HT1080 (cell line): ENCODE data around the gene SHISAL1. TPM values are rescaled to one million over a fixed set of nuclear protein-coding genes. Genes with fewer than 3 reads are reported as not detected.

Source experiments
- DNase-seq: peaks from one replicate; pipeline ENCODE4 v3.0.0-alpha.2; 2015; ENCODE audit warnings: low read depth
- total RNA-seq: library from RNA; depleted of rRNA; stranded (reverse); fragments of >200 nt; shearing (Covaris generic); gene quantifications from 2 replicates; pipeline ENCODE4 v1.2.3, GENCODE V29; 2014

Gene SHISAL1
- total RNA-seq, 1 experiment from 2014 or later: 2.1 TPM

DNA sequence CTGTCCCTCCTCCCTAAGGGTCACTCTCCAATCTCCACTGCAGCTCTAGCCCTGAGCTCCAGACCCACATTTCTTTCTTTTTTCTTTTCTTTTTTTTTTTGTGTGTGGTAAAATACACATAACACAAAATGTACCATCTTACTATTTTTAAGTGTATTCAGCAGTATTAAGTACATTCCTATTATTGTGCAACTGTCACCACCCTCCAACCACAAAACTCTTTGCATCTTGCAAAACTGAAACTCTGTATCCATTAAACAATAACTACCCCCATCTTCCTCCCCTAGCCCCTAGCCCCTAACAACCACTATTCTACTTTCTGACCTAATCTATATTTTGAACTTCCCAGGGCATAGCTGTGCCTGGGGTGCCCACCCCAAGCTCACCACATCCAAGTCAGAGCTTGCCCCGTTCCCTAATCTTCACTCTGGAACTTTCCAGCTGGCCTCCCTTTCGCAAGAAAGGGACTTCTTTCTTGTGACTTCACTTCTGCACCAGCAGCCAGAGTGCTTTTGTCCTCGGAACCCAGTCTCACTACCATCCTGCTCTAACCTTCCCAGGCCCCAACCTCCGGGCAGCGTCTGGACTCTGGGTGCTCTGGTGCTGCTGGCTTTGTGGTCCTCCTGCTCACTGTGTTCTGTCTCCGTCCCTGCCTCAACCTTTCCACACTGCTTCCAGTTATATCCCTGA lies 101.3 kb downstream of the SHISAL1 start:
- DNase-seq: no peak

DNA sequence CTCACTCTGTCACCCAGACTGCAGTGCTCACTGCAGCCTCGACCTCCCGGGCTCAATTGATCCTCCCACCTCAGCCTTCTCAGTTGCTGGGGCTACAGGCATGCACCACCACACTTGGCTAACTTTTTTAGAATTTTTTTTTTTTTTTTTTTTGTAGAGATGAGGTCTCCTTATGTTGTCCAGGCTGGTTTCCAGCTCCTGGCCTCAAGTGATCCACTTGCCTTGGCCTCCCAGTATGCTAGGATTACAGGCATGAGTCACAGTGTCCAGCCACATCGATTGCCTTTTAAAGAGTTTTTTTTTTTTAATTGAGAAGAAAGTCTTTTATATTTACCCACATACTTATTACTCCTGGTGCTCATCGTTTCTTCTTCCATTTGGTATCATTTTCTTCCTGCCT lies 102.0 kb downstream of the SHISAL1 start:
- no peak for DNase-seq

DNA sequence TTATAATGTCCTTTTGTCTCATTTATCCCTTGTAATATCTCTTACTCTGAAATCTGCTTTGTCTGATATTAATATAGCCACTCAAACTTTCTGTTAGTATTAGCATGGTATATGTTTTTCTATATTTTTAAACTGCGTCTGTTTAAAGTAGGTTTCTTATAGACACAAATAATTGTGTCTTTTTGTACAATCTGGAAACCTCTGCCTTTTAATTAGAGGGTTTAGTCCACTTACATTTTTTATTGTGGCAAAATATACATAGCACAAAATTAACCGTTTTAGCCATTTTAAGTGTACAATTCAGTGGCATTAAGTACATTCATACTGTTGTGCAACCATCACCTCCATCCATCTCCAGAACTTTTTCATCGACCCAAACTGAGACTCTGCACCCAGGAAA lies 103.4 kb downstream of the SHISAL1 start:
- DNase-seq: no peak

DNA sequence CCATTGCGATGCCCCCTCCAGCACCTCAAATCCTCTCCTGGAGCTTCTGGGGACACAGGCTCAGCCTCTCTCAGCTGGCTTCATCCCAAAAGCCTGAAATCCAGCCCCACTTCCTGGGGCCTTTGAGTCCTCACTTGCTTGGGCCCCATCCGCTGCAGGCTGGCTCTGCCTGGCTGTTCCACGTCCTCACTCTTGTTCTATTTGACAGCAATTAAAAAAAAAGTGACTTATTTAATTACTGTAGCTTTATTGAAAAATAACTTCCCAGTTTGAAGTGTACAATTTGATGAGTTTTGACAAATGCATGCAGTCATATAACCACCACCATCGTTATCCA lies 104.8 kb downstream of the SHISAL1 start:
- DNase-seq: no peak

DNA sequence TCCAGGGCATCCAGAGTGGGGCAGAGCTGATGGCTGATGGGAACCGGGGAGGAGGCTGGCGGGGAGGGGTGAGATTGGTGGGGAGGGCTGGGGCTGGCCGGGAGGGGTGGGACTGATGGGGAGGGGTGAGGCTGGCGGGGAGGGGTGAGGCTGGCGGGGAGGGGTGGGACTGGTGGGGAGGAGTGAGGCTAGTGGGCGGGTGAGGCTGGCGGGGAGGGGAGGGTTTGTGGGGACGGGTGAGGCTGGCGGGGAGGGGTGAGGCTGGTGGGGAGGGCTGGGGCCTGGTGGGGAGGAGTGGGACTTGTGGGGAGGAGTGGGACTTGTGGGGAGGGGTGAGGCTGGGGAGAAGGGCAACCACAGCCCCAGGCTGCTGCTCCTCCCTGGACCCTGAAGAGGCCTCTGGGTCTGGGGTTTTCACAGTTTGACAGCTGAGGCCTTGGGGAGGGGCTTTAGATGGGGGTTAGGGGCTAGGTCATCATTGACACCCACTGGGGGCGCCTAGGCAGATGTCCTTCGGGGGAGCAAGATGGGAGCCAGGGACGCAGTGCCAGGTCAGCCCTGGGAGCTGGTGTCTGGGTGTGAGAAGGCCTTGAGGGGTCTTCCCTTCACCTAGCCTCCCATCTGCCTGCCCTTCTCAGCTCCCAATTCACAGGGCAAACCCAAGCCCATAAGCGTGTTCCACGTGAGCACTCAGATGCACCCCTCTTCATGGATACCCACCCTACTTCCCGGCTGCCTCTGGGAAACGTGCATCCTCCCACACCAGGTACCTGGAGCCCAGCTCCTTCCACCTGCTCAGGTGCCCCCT lies 105.4 kb downstream of the SHISAL1 start:
- no peak for DNase-seq

DNA sequence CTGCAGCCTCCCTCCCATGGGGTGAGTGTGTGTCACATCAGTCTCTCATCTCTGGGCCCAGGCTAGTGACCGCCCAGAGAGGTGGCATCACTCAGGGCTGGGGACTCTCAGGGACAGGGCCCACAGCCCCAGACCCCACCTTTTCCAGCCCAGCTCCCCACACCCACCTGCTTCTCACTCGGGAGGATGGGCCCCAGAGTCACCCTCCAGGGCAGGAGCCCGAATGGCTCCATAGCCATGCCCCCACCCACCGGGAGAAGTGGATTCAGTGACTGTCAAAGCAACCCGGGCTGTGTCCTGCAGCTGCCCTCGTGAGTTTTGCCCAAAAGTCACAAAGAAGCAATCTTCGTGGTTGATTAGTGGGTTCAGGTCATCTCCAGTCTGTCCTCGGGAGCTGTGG lies 106.1 kb downstream of the SHISAL1 start:
- DNase-seq: no peak

DNA sequence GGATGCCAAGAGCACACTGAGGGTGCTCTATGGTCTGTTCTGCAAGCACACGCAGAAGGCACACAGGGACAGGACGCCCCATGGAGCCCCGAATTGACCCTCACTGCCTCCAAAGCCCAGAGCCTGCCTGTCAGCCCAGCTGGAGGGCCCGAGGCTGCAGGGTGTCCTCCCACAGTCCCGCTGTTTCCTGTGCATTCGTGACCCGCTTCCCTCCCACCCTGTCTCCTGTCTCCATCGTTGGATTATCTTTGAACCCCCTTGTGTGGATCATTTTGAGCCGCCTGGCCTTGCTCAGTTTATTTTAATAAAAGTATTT lies 106.5 kb downstream of the SHISAL1 start:
- no peak for DNase-seq

DNA sequence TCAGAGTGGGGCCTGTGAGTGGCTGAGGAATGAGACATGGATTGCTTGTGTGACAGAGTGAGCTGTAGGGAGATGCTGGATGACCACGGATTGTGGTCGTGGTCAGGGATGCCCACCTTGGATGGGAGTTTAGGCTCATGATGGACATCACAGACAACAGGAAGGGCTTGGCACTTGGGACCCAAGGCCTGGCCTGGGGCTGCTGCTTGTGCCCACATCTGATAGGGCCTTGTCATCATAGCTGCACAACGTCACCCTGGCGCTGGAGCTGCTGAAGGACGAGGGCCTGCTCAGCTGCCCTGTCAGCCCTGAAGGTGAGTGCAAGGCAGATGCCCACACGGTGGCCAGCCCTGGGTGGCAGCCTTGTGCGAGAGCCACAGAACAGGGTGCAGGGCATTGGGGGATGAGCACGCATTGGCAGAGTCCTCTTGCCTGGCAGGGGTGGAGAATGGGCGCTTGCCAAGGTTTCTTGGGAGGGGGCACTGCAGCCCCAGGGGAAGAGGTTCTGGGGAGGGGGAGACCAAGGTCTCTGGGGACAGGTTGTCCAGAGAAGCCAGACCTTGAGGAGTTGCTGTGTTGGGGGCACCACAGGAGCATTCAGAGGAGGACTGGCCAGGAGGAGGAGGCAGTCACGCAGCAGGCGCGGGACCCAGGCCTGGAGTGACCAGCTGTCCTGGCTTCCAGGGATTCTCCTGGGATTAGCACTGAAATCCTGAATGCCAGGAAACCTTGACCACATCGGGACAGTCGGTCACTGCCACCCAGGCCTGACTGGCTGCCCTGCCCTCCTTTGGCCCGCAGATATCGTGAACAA lies 107.0 kb downstream of the SHISAL1 start:
- DNase-seq: no peak

DNA sequence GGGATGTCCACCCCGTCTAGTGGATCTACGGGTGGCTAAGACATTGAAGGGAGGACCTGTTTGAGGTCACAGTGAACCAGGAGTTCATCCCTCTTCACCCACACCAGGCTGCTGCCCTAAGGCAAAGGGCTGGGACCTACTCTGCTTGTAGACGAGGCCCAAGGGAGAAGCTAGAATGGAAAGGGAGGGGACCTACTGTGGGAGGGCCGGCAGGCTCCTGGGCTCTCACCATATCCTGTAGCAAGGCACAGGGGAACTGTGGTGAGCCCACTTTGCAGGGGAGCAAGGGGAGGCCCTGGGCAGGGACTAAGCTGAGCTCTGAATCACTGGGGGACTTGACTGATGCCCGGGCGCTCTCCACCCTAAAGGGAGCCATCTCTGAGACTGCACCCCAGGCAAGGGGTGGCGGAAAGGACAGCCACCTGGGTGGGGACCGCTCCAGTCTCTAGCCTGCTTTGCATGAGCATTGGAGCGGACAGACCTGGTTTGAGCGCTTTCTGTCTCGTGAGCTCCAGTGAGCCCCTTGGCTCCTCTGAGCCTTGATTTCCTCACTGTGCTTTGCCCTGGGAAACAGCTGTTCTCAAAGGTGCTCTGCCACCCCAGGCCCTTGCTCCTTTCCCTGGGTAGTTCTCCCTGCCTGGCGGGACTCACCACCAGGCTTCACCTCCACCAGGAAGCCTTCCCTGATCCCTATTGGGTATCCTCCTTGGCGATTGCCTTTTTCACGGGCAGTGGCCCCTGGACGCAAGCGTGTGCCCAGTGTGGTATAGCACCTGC lies 107.8 kb downstream of the SHISAL1 start:
- no peak for DNase-seq

DNA sequence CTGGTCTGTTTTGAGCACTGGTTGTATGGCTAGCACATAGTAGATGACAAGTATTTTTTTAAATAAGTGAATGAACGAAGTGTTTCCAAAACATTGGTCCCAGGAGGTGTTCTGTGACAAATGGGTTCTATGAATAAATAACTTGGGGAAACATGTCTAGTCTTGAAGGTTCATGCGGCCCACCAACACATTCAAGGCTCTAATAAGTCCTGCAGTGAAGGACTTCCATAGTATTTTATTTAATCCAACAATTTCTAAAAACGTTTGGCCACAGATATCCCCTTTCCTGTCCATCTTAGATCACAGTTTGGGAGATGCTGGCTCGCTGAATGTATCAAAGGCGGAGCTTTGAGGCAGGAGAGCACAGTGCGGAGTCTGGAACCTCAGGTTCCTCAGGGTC lies 109.5 kb downstream of the SHISAL1 start:
- DNase-seq: no peak

DNA sequence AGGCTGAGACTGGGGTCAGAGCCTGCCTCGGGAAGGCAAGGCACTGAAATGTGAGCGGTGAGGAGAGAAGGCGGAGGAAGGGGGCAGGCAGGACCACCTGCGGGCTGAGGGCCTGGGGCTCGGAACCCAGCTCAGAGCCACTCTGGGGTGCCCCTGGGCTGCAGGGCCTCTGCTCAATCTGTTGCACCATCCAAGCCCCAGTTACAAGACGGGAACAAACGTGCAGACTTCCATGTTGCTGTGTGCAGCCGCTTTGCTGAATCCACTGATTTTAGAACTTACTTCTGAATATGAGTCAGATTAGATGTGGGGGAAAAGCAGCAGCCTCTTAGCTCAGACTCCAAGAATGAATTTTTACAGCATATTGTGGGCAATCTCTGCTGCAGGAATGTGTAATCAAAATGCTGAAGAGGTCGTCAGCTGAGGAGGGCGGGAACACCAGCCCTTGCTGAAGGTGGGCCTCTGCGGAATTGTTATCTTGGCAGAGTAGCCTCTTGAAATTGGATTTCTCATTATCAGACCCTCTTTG lies 110.4 kb downstream of the SHISAL1 start:
- DNase-seq: peak; percentile 28

DNA sequence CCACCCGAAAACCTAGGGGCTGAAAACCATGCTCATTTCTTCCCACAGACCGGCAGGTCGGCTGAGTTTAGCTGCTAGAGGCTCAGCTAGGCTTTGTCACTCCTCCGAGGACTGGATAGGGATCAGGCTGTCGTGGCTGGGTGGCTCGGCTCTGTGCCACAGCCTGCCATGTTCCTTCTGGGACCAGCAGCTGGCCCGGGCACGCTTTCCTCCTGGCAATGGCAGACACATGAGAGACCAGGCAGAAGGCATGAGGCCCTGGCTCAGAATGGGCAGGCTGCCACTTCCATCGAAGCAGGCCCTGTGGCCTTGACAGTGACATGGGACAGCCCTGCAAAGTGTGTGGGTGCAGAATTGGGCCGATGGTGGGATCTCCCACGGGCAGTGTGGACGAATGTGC lies 111.1 kb downstream of the SHISAL1 start:
- no peak for DNase-seq

DNA sequence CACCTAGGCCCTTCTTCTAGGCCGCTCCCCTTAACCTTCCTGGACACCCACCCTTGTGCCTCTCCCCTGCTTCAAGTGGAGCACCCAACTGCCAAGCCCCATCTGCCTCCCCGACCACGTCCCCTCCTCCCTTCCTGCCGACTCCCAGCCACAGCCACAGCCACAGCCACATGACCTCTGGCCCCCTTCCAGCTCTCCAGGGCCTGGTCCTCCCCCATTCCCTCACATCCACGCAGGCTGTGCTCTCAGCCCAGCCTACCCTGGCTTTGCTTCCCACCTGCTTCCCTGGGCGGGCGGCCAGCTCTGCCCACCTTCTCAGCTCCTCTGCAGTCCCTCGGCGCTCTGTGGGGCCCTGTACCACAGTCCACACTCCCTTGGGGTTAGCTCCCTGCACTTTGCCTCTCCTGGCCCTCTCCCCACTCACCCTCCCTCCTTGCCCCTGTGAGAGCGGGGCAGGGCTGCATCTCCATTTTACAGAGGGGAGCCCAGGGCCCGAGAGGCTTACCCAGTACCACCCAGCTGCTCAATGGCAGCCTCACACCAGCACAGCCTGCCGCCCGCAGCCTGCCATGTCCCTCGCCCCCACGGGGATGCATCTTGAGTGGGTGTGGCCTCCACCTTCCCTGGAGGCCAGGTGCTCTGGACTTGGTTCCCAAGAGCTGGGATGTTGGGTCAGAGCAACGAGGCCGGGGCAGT lies 111.7 kb downstream of the SHISAL1 start:
- no peak for DNase-seq

DNA sequence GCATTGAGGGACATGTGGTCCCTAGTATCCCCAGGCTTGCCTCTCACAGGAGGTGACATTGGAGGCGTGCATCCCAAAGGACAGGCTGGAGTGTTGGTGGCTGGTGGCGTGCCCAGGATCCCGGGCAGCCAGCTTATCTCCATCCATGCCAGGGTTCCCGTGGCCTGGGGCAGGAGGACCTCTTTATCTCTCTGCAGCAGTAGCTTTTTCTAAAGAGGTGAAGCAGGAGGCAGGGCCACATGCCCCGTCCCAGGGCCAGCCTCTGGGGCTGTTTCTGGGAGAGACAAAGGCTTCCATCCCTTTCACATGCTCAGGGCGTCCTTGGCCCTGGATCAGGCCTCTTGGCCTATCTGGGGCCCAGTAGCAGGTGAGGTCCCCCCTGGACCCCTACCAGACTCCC lies 112.3 kb downstream of the SHISAL1 start:
- no peak for DNase-seq

DNA sequence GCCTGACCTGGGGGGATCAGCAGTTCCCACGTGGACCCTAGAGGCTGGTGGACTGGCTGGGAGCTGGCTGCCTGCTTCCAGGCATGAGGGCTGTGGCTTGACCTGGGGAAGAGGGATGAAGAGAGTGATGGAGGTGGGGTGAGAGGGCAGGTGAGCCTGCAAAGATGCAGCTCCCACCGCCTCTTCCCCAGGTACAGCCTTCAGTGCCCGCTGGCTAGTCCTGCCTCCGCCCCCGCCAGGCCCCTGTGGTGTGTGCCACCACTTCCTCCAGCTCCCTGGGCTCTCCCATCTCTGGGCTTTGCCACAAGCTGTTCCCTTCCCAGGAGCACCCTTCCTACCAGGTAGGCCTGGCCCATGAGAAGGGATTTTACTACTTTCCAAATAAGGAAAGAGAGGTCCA lies 112.9 kb downstream of the SHISAL1 start:
- DNase-seq: no peak

DNA sequence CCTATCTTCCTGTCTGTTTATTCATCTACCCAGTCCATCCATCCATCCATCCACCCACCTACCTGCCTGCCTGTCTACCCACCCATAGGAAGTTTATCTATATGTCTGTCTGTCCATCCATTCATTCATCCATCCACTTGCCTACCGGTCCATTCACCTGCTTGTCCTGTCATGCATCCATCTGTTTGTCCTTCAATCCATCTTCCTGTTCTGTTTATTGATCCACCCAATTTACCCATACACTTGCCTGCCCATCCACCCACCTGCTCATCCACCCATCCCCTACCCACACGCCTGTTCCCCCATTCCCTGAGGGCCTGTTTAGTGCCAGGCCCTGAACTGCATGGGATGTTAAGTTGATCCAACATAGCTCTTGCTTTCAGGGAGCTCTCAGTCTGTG lies 113.6 kb downstream of the SHISAL1 start:
- DNase-seq: no peak

DNA sequence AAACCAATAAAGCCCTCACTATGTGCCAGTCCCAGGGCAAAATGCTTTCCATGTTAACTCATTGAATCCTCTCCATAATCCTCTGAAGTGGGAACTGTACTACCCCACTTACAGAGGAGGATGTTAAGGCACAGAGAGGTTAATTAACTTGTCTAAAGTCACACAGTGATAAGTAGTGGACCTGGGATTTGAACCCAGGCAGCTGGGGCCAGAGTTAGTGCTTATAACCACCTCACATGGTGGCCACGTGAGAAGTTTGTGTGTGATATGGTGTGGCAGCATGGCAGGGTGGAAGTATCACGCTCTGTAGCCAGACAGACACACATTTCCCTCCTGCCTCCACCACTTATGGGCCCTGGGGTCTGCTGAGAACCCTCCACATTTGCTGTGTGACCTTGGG lies 115.5 kb downstream of the SHISAL1 start:
- no peak for DNase-seq

DNA sequence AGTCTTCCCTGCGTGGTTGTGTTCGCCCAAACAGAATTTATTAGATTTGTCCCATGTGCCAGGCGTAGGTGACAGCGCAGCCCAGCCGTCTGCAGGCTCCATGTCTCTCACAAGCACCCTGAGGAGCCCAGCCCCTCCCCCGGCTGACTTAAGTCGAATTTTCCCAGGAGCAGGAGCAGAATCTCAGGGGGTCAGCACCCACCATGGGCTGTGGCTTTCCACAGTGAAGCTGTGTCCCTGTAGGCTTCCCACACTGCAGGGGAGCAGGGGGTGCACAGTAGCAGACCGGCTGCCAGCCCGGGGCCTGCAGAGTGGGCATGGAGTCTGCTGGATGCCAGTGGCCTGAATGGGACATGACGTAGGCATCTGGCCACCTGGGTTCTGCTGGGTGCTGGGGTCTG lies 116.0 kb downstream of the SHISAL1 start:
- no peak for DNase-seq

DNA sequence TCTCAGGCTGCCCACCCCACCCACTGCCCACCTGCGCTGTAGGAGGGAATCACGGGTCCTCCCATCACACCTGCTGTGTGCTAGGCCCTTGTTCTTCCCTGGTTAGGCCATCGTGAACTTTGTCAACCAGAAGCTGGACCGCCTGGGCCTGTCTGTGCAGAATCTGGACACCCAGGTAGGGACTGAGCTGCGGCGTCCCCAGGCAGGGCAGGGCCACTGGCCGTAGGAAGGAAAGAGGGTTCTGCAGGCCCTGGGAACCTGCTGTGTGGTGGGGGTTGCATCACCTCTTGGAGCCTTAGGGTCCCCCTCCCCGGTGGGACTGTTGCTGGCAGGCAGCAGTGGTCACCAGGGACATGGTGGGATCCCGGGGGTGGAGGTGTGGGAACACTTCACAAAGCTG lies 116.5 kb downstream of the SHISAL1 start:
- DNase-seq: no peak

DNA sequence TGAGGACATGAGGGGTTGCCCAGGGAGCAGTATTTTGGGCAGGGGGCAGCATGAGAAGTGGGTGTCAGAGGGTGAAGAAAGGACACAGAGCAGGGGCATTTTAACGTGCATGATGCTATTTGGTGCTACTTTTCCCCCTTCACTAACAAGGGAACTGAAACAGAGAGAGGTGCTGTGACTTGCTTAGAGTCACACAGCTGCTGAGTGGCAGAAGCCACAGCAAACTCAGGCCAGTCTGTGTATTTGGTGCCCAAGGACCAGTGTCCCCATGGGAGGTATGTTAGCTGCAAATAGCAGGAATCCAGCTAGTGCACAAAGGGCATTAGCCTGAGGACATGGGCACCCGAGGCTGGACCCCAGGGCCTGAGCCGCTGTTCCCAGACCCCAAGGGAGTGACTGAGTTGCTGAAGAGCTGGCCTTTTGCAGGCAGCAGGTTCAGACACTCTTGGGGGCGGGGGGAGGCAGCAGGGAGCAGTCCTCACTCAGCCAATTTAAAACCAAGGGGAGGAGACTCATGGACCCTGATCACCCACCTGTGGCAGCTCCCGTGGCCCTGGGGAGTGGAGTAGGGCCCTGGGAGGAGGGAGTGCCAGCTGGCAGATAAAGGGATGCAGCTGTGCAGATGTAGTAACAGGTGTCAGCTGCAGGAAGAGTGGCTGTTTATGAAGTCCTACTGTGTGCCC lies 117.4 kb downstream of the SHISAL1 start:
- no peak for DNase-seq
